GM12878 (cell line): ENCODE measurements around the gene TMEM174. TPM values are rescaled to one million over a fixed set of nuclear protein-coding genes. Genes with fewer than 3 reads are reported as not detected.

ENCODE experiments used
- ATAC-seq: fragments of 200-7000 bp; cut with Tn5 transposase; 3 replicates; pipeline ENCODE4 v1.9.1; 2020; ENCODE audit warnings: mild to moderate bottlenecking, moderate library complexity
- BruUV-seq: library from RNA; stranded (reverse); fragments of 400-500 nt; replicated peaks from 2 replicates; lab custom pipeline; 2021; lab: Mats Ljungman, UMichigan
- CTCF ChIA-PET: fragments of 300-600 bp; sonication (Branson Sonifier 250); formaldehyde crosslinking; extraction: SDS; loops from one replicate; lab custom pipeline; 2021; ENCODE audit warnings: inconsistent platforms; lab: Yijun Ruan, JAX
- POLR2A ChIA-PET: fragments of 350-600 bp; formaldehyde crosslinking; extraction: SDS; loops from one replicate; lab custom pipeline; 2021; ENCODE audit warnings: inconsistent platforms; lab: Charles Lee
- RAD21 ChIA-PET: fragments of 300-600 bp; sonication (Branson Sonifier 250); formaldehyde crosslinking; loops from one replicate; lab custom pipeline; 2023; ENCODE audit warnings: antibody characterized with exemption; ENCODE audit not compliant: unreplicated experiment; lab: Charles Lee
- SMC1A ChIA-PET: fragments of 300-600 bp; sonication (Branson Sonifier 250); formaldehyde crosslinking; loops from one replicate; lab custom pipeline; 2023; ENCODE audit not compliant: unreplicated experiment, uncharacterized antibody; lab: Charles Lee
- DNase-seq: peaks from one replicate; pipeline ENCODE4 v3.0.0-alpha.2; 2011; ENCODE audit warnings: low read depth, low spot score
- FAIRE-seq: peaks from 3 replicates; lab custom pipeline; 2011; peaks lifted over from hg19 to GRCh38; lab: Jason Lieb, UNC
- H2AFZ ChIP-seq: 2 replicates; pipeline ENCODE4 v1.6.0; 2011; ENCODE audit warnings: low read depth, low read length, control low read depth; ENCODE audit not compliant: control insufficient read depth
- H3K27ac ChIP-seq: 2 replicates; pipeline ENCODE4 v1.5.1; 2011; ENCODE audit warnings: control low read depth; ENCODE audit not compliant: control insufficient read depth, insufficient read depth
- H3K27me3 ChIP-seq, 2 experiments: replicated peaks in 1 of 2; 2 replicates each; pipeline versions ENCODE4 v1.6.0 to v1.6.1; 2011; ENCODE audit warnings: low read length in 1 of 2; ENCODE audit not compliant: control insufficient read depth in 2 of 2, insufficient read depth in 2 of 2
- H3K36me3 ChIP-seq, 2 experiments: 2 replicates each; pipeline ENCODE4 v1.5.1; 2011; ENCODE audit warnings: low read length in 1 of 2; ENCODE audit not compliant: control insufficient read depth in 2 of 2, insufficient read depth in 2 of 2
- H3K4me1 ChIP-seq: 2 replicates; pipeline ENCODE4 v1.6.1; 2011; ENCODE audit warnings: mild to moderate bottlenecking, low read length, moderate library complexity, mixed read lengths; ENCODE audit not compliant: control insufficient read depth, insufficient read depth
- H3K4me2 ChIP-seq: 2 replicates; pipeline ENCODE4 v1.6.0; 2011; ENCODE audit warnings: control low read depth; ENCODE audit not compliant: control insufficient read depth, insufficient read depth
- H3K4me3 ChIP-seq: fragments of 200-600 bp; sonication (generic); 2 replicates; pipeline ENCODE4 v1.5.1; 2016
- H3K79me2 ChIP-seq: 2 replicates; pipeline ENCODE4 v1.6.0; 2011; ENCODE audit warnings: low read length; ENCODE audit not compliant: control insufficient read depth, insufficient read depth
- H3K9ac ChIP-seq: 2 replicates; pipeline ENCODE4 v1.8.0; 2011; ENCODE audit warnings: low read length, control low read depth, mixed read lengths; ENCODE audit not compliant: control insufficient read depth, insufficient read depth
- H3K9me3 ChIP-seq: replicated peaks from 3 replicates; pipeline ENCODE4 v1.5.1; 2011; ENCODE audit warnings: mild to moderate bottlenecking, low read length; ENCODE audit not compliant: control insufficient read depth, insufficient read depth
- H4K20me1 ChIP-seq: 2 replicates; pipeline ENCODE4 v1.6.0; 2011; ENCODE audit not compliant: control insufficient read depth, insufficient read depth
- CBFB ChIP-seq: IDR thresholded peaks from 2 replicates; pipeline ENCODE4 v1.6.1; 2016; ENCODE audit warnings: antibody characterized with exemption, low read depth
- CBX3 ChIP-seq: fragments of 200-600 bp; sonication (generic); IDR thresholded peaks from 2 replicates; pipeline ENCODE4 v1.6.1; 2016; ENCODE audit warnings: low read depth, borderline replicate concordance
- CHD4 ChIP-seq: fragments of 200-600 bp; sonication (generic); IDR thresholded peaks from 2 replicates; pipeline ENCODE4 v1.6.1; 2016; ENCODE audit warnings: mild to moderate bottlenecking
- EP300 ChIP-seq, 2 experiments: fragments of 150-350 bp in 1 of 2; IDR thresholded peaks; 2 replicates each; pipeline ENCODE4 v1.6.1; 2011 to 2012; ENCODE audit warnings: low read depth in 2 of 2, low read length in 2 of 2, borderline replicate concordance in 1 of 2, improper control_type of control experiment in 1 of 2, inconsistent platforms in 1 of 2; ENCODE audit not compliant: control insufficient read depth in 1 of 2
- HCFC1 ChIP-seq: fragments of 150-350 bp; IDR thresholded peaks from 2 replicates; pipeline ENCODE4 v1.6.1; 2014; ENCODE audit warnings: low read length
- JUNB ChIP-seq: IDR thresholded peaks from 2 replicates; pipeline ENCODE4 v1.6.1; 2016; ENCODE audit warnings: antibody characterized with exemption, mild to moderate bottlenecking
- KDM1A ChIP-seq: fragments of 200-600 bp; sonication (generic); IDR thresholded peaks from 2 replicates; pipeline ENCODE4 v1.6.1; 2016; ENCODE audit warnings: borderline replicate concordance
- MAX ChIP-seq: IDR thresholded peaks from 2 replicates; pipeline ENCODE4 v1.6.1; 2012; ENCODE audit warnings: low read depth, low read length, improper control_type of control experiment
- MYC ChIP-seq: IDR thresholded peaks from 2 replicates; pipeline ENCODE4 v1.6.1; 2011; ENCODE audit warnings: mild to moderate bottlenecking, low read length, moderate library complexity, inconsistent platforms; ENCODE audit not compliant: insufficient read depth, insufficient replicate concordance, insufficient read length, severe bottlenecking
- NBN ChIP-seq: fragments of 450-650 bp; IDR thresholded peaks from 2 replicates; pipeline ENCODE4 v1.6.1; 2016
- PKNOX1 ChIP-seq: fragments of 450-650 bp; IDR thresholded peaks from 2 replicates; pipeline ENCODE4 v1.6.1; 2016; ENCODE audit warnings: mild to moderate bottlenecking
- SIX5 ChIP-seq: IDR thresholded peaks from 2 replicates; pipeline ENCODE4 v1.6.1; 2011; ENCODE audit warnings: mild to moderate bottlenecking, low read depth, low read length, moderate library complexity; ENCODE audit not compliant: severe bottlenecking
- SMAD1 ChIP-seq: fragments of 450-650 bp; IDR thresholded peaks from 2 replicates; pipeline ENCODE4 v1.6.1; 2018; ENCODE audit warnings: mild to moderate bottlenecking, low read depth; ENCODE audit not compliant: partially characterized antibody
- SUZ12 ChIP-seq: fragments of 200-600 bp; sonication (generic); IDR thresholded peaks from one replicate; pipeline ENCODE4 v1.6.1; 2018; ENCODE audit warnings: antibody characterized with exemption, mild to moderate bottlenecking; ENCODE audit not compliant: unreplicated experiment
- WRNIP1 ChIP-seq: IDR thresholded peaks from 2 replicates; pipeline ENCODE4 v1.6.1; 2011; ENCODE audit warnings: low read depth, low read length, improper control_type of control experiment, borderline replicate concordance
- ZNF207 ChIP-seq: fragments of 450-650 bp; IDR thresholded peaks from 2 replicates; pipeline ENCODE4 v1.6.1; 2014; ENCODE audit warnings: antibody characterized with exemption, mild to moderate bottlenecking, borderline replicate concordance
- WGBS: methylation state at CpG from one replicate; pipeline ENCODE4 v1.1.6; 2016; ENCODE audit warnings: low lambda C conversion rate; ENCODE audit not compliant: insufficient replicate concordance, insufficient coverage; ENCODE audit errors: missing lambda C conversion rate; 5-methylcytosine and 5-hydroxymethylcytosine counted together
- in situ Hi-C: fragments of 300-500 bp; cut with MboI; formaldehyde crosslinking; loops from 9 replicates; pipeline ENCODE4 v1.14.3; 2018; ENCODE audit warnings: mixed read lengths
- intact Hi-C: fragments of 100-400 bp; cut with micrococcal nuclease; formaldehyde crosslinking; loops from one replicate; pipeline ENCODE4 v1.14.2; 2022; ENCODE audit not compliant: unreplicated experiment
- polyA plus RNA-seq, 11 experiments: library from polyadenylated mRNA; depleted of rRNA in 4 of 11; unstranded in 6 of 11; stranded (reverse) in 5 of 11; fragments of >200 nt; fragmentation: Nextera tagmentation in 4 of 11; fragmentation: Illumina TruSeq in 1 of 11; extraction: Ambion mirVana in 4 of 11; extraction: Trizol in 1 of 11; gene quantifications; 1 replicate in 1 of 11; 2 replicates in 10 of 11; pipeline versions ENCODE4 v1.2.1 to v1.2.3, GENCODE V29; 2011 to 2016; ENCODE audit warnings: inconsistent platforms in 2 of 11, missing spikeins in 2 of 11, low read depth in 1 of 11
- total RNA-seq, 4 experiments: library from RNA; depleted of rRNA in 3 of 4; stranded (reverse); fragments of >200 nt in 3 of 4; fragmentation: Illumina TruSeq in 1 of 4; extraction: Trizol in 1 of 4; gene quantifications; 2 replicates each; pipeline versions ENCODE4 v1.2.1 to v1.2.3, GENCODE V29; 2013 to 2021

TMEM174 gene
- total and polyA plus RNA-seq, 10 of the 15 experiments (the other 5 are each of a cell fraction or from before 2014, with no cell fraction given) = not detected

- TF ChIP-seq JUNB = no peak
- TF ChIP-seq WRNIP1 = no peak
- no peak for TF ChIP-seq MAX
- TF ChIP-seq MYC = no peak
- TF ChIP-seq CHD4 = no peak
Observed at GRCh38 chr5:73149540-73149939, 23.5 kb upstream of the TMEM174 start (continued).

GRCh38 chr5:73150876-73151275 lies 22.1 kb upstream of the TMEM174 start:
- RAD21 ChIA-PET = no interaction called here
- Histone ChIP-seq H2AFZ (no peak overlapping the region), H3K9me3 (no peaks in the 10 kb centered on the region), H3K4me2 (no peak overlapping the region), H3K4me3 (no peak overlapping the region), H3K27ac (no peak overlapping the region), H3K27me3 (peaks cover 0 to 2% of the 10 kb centered on the region in 2 experiments; a peak in 2 of 4 replicates), H3K79me2 (no peaks in the 10 kb centered on the region), H3K4me1 (no peaks in the 10 kb centered on the region), H3K9ac (no peak overlapping the region), H4K20me1 (no peaks in the 10 kb centered on the region), H3K36me3 (no peaks in the 10 kb centered on the region)
- TF ChIP-seq SMAD1 (no peak), SIX5 (no peak), HCFC1 (no peak), NBN (no peak), ZNF207 (no peak), PKNOX1 (no peak), CBX3 (no peak), MAX (no peak), KDM1A (no peak), SUZ12 (no peak), CBFB (no peak), EP300 (IDR thresholded peaks at IDR 0.05; ENCODE audit: borderline replicate concordance in 1 of 2, control insufficient read depth in 1 of 2, low read depth in 2 of 2, low read length in 2 of 2) (no peak)
- POLR2A ChIA-PET = no interaction called here
- CTCF ChIA-PET = no interaction called here
- no peak for FAIRE-seq
- SMC1A ChIA-PET = interaction anchor here (1.4 kb wide), 1 partner anchor 27 kb away, joined by 5 read pairs; no protein-coding TSS in a partner anchor
- in situ Hi-C loops = no loop called here
- no peak for ATAC-seq
- no peak for DNase-seq
- intact Hi-C loops = no loop called here
- 7% methylated on average over 7 of the region's 7 CpGs for WGBS
- no TSS peak for BruUV-seq
